Dendritic cell treated with granulocyte-macrophage colony-stimulating factor and Interleukin-4, amounts not matched to agents 40 ng/mL and 50 ng/mL, for 4 days (primary cell): ENCODE data around the gene C19orf73.

Source experiments
- H3K27ac Mint-ChIP-seq: one replicate; pipeline ENCODE4 v1.8.0; 2022; ENCODE audit warnings: mild to moderate bottlenecking, mixed read lengths
- H3K27me3 Mint-ChIP-seq: one replicate; pipeline ENCODE4 v1.8.0; 2022; ENCODE audit warnings: mild to moderate bottlenecking, mixed read lengths
- H3K36me3 Mint-ChIP-seq: one replicate; pipeline ENCODE4 v1.8.0; 2022; ENCODE audit warnings: low read depth, mixed read lengths
- H3K4me1 Mint-ChIP-seq: one replicate; pipeline ENCODE4 v1.8.0; 2022; ENCODE audit warnings: low read depth, mixed read lengths
- H3K4me3 Mint-ChIP-seq: one replicate; pipeline ENCODE4 v1.8.0; 2022; ENCODE audit warnings: mild to moderate bottlenecking, moderate library complexity, mixed read lengths
- H3K9me3 Mint-ChIP-seq: one replicate; pipeline ENCODE4 v1.8.0; 2022; ENCODE audit warnings: mixed read lengths
- intact Hi-C: fragments of 100-400 bp; cut with micrococcal nuclease; formaldehyde crosslinking; loops from one replicate; pipeline ENCODE4 v1.15.0; 2022

The C19orf73 gene, protein sequence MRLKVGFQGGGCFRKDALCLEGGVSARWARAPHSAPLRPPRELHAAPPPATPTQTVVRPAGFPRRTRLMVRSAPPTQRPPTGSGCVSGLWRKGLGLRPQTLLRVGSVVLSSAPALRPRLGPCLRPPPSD

DNA sequence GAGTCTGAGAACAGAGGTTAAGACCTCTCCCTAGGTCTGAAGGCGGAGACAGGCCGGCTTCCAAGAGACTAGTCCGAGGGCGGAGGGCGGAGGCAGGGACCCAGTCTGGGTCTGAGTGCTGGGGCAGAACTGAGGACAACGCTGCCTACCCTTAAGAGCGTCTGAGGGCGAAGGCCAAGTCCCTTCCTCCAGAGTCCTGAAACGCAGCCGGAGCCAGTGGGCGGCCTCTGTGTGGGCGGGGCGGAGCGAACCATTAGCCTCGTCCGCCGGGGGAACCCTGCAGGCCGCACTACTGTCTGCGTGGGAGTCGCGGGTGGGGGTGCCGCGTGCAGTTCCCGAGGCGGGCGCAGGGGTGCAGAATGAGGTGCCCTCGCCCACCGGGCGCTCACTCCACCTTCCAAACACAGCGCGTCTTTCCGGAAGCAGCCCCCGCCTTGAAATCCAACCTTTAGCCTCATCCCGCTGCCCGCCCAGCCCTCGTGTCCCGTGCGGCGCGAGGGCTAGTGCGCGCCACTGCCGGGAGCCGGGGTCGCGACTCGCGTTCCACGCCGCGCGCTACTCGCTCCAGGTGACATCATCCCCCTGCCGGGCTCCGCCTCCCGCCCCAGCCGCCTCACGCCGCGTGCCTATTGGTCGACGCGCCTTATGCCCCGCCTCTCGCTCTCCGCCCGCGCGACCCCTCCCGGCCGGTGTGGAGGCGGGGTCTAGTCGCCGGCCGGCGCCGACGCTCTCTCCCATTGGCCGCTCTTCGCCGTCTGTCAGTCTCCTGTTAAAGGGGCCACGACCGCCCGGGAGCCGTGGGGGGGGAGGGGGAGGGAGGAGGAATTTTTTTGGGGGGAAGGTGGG, at the start of gene C19orf73:
Gene C19orf73, minus strand, starts transcription at position 579 of the 846 bp plus-strand sequence. Its CDS starts 121 bp downstream, at position 458.
- intact Hi-C loops, result loop anchor here (1.0 to 2.0 kb wide), 2 partner anchors 10 to 30 kb away; no protein-coding TSS in a partner anchor
- H3K36me3 Mint-ChIP-seq, result peaks cover 15% of the 10 kb centered on the region

DNA sequence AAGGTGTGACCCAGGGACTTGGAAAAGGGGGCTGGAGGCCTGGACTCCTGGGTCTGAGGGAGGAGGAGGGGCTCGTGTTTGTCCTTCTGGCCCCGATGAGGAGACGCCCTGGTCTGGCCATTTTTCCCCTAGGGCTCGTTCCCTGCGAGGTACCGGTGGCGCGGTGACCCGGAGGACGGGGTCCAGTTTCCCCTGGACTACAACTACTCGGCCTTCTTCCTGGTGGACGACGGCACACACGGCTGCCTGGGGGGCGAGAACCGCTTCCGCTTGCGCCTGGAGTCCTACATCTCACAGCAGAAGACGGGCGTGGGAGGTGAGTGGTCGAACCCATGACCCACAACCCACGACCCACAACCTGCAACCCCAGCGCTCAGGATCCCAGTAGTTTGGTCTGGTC, 49.5 kb upstream of the C19orf73 start:
- no peak overlapping the region for H3K4me3 Mint-ChIP-seq

More for the DNA sequence above, at the start of gene C19orf73:
- peaks cover 40% of the 10 kb centered on the region for H3K27me3 Mint-ChIP-seq
- peaks cover 56% of the 10 kb centered on the region for H3K4me1 Mint-ChIP-seq
- H3K4me3 Mint-ChIP-seq, result peak within 1 kb of the TSS; percentile 81
- peaks cover 7% of the 10 kb centered on the region for H3K9me3 Mint-ChIP-seq
- H3K27ac Mint-ChIP-seq, result peak within 1 kb of the TSS; percentile 99

GRCh38 chr19:49167857-49168409, 49.0 kb upstream of the C19orf73 start:
- no peak overlapping the region for H3K4me3 Mint-ChIP-seq

More for the DNA sequence above, 49.5 kb upstream of the C19orf73 start:
- Mint-ChIP-seq H3K27me3 (peaks cover 14% of the 10 kb centered on the region), H3K36me3 (peaks cover 12% of the 10 kb centered on the region), H3K9me3 (no peaks in the 10 kb centered on the region), H3K27ac (no peak overlapping the region), H3K4me1 (no peaks in the 10 kb centered on the region)
- intact Hi-C loops, result no loop called here

GRCh38 chr19:49165865-49166301, 46.9 kb upstream of the C19orf73 start:
- H3K4me3 Mint-ChIP-seq, result no peak overlapping the region
- peaks cover 2% of the 10 kb centered on the region for H3K4me1 Mint-ChIP-seq
- H3K9me3 Mint-ChIP-seq, result no peaks in the 10 kb centered on the region
- intact Hi-C loops, result no loop called here
- H3K27me3 Mint-ChIP-seq, result peaks cover 17% of the 10 kb centered on the region
- H3K36me3 Mint-ChIP-seq, result peaks cover 22% of the 10 kb centered on the region
- H3K27ac Mint-ChIP-seq, result no peak overlapping the region

More at GRCh38 chr19:49167857-49168409, 49.0 kb upstream of the C19orf73 start:
- Mint-ChIP-seq H3K36me3 (peaks cover 12% of the 10 kb centered on the region), H3K27ac (no peak overlapping the region), H3K27me3 (peaks cover 14% of the 10 kb centered on the region), H3K4me1 (no peaks in the 10 kb centered on the region), H3K9me3 (no peaks in the 10 kb centered on the region)
- intact Hi-C loops, result no loop called here

DNA sequence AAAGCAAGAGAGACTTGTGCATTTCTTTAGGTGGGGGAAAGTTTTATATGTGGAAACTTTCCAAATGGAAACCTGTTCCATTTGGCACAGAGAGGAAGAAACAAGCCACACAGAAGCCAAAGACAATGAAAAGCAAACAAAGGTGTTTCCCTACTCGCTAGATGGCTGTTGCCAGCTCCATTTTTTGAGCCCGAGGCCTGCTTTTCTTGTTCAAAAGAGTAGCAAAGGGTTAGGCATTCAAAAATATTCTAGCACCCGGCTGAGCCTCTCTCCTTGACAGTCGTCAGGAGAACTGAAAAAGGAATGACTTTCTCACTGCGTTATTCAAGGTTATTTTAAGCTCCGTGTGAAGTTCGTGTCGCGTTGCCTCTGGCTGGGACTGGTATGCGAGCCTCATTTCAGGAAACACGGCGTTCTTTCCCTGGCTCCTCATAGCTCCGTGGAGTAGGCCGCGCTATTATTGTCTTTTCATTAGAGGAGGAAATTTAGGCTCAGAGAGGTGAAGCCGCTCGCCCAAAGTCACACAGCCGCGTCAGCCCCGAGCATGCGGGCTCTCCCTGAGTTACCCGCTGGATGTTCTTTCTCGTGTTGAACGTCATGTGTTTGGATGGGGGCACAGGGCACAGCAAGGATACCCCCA, 46.3 kb upstream of the C19orf73 start:
- Mint-ChIP-seq H3K27ac (no peak overlapping the region), H3K4me3 (no peak overlapping the region), H3K4me1 (peaks cover 8% of the 10 kb centered on the region), H3K9me3 (no peaks in the 10 kb centered on the region), H3K36me3 (peaks cover 23% of the 10 kb centered on the region), H3K27me3 (peaks cover 22% of the 10 kb centered on the region)
- intact Hi-C loops, result no loop called here

GRCh38 chr19:49161987-49162386, 43.0 kb upstream of the C19orf73 start:
- intact Hi-C loops, result no loop called here
- H3K27me3 Mint-ChIP-seq, result peaks cover 42% of the 10 kb centered on the region
- no peak overlapping the region for H3K27ac Mint-ChIP-seq
- H3K9me3 Mint-ChIP-seq, result no peaks in the 10 kb centered on the region
- H3K36me3 Mint-ChIP-seq, result peaks cover 35% of the 10 kb centered on the region
- no peak overlapping the region for H3K4me3 Mint-ChIP-seq
- H3K4me1 Mint-ChIP-seq, result peaks cover 27% of the 10 kb centered on the region

DNA sequence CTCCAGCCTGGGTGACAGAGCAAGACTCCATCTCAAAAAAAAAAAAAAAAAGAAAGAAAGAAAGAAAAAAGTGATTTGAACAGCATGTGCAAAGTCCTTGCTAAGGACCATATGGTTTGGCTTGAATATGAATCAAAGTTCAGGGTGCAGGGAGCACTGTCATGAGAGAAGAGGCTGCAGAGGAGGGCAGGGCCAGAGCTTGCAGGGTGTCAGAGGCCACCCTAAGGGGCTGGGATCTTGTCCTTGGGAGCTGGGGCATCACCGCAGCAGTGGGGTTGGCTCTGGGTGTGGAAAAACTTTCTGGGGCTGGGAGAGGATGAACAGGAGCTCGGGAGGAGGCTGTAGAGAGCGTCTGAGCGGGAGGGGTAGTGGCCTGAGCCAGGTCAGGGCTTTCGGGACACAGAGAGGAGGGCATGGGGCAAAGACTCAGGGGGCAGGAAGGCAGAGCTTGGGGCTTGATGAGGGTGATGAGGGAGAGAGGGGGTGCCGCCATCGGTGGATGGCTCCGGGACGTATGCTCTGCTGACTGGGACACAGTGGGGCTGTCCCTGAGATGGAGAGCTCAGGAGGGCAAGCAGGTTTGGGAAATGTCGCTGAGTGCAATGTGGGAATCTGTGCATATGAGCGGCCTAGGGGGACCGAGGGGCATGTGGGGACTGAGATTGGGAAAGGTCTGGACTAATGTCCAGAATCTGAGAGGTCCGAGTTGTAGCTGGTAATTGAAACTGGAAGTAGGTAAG, 41.7 kb upstream of the C19orf73 start:
- Mint-ChIP-seq H3K27ac (no peak overlapping the region), H3K9me3 (no peaks in the 10 kb centered on the region), H3K27me3 (peaks cover 46% of the 10 kb centered on the region), H3K4me1 (peaks cover 34% of the 10 kb centered on the region), H3K4me3 (no peak overlapping the region), H3K36me3 (peaks cover 35% of the 10 kb centered on the region)
- intact Hi-C loops, result no loop called here

DNA sequence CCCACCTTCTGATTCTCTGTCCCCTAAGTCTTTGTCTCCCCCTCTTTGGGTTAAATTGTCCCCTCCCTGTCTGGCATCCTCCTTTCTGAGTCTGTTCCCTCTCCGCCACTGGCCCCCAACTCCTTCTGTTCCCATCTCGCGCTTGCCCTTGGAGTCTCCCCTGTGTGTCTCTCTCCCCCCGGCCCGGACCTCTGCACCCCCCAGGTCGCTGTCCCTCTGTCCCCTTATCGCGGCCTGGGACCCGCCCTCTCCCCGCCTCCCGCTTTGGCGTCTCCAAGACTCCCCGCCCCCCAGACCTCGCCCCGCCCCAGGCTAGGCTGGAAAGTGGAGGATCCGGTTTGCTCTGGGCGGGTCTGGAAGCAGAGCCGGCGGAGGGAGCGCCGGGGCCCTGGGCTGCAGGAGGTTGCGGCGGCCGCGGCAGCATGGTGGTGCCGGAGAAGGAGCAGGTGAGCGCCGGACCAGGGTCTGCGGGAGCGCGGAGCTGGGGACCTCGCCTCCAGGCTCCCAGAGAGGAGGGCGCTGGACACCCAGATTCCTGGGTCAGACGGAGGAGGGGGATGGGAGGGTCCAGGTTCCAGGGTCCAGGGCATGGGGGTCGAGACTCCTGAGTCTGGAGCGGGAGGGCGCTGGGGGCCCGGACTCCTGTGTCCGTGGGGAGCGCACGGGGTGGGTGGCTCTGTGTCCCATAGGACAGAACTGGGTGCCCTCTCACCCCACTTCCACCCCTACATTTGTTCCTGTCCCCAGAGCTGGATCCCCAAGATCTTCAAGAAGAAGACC, 38.7 kb upstream of the C19orf73 start, which contains the start of gene TRPM4:
Gene TRPM4, plus strand, starts transcription at position 348 of the 780 bp plus-strand sequence. Its CDS starts 75 bp downstream, at position 423.
- Mint-ChIP-seq H3K4me3 (peak within 1 kb of the TSS; percentile 94), H3K36me3 (peaks cover 35% of the 10 kb centered on the region), H3K27ac (peak within 1 kb of the TSS; percentile 83), H3K4me1 (peaks cover 58% of the 10 kb centered on the region), H3K27me3 (peaks cover 71% of the 10 kb centered on the region), H3K9me3 (peaks cover 13% of the 10 kb centered on the region)
- intact Hi-C loops, result no loop called here

DNA sequence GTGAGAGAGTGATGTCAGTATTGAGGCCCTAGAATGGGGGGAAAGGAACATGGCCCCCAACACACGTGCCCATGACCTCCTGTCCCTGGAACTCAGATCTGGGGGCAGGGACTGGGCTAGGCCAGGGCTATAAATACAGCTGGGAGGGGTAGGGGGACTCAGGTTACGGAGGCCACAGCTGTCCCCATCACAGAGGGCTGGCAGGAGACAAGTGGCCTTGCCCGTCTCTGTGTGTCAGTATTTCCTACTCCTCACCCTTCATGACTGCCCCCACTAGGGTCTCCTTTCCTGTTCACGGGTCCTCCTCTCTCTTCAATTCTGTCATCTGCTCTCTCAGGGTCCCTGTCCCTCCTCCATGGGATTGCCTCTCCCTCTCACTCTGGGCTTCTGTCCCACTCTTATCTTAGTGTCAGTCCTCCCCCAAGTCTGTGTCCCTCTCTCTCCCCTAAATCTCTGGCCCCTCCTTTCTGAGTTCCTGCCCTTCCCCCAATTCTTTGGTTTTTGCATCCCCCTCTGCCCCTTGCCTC, 36.9 kb upstream of the C19orf73 start:
- H3K4me1 Mint-ChIP-seq, result peaks cover 68% of the 10 kb centered on the region
- H3K9me3 Mint-ChIP-seq, result peaks cover 13% of the 10 kb centered on the region
- peak overlapping the region; percentile 57 for H3K27ac Mint-ChIP-seq
- H3K27me3 Mint-ChIP-seq, result peaks cover 83% of the 10 kb centered on the region
- no peak overlapping the region for H3K4me3 Mint-ChIP-seq
- peaks cover 26% of the 10 kb centered on the region for H3K36me3 Mint-ChIP-seq
- intact Hi-C loops, result no loop called here

DNA sequence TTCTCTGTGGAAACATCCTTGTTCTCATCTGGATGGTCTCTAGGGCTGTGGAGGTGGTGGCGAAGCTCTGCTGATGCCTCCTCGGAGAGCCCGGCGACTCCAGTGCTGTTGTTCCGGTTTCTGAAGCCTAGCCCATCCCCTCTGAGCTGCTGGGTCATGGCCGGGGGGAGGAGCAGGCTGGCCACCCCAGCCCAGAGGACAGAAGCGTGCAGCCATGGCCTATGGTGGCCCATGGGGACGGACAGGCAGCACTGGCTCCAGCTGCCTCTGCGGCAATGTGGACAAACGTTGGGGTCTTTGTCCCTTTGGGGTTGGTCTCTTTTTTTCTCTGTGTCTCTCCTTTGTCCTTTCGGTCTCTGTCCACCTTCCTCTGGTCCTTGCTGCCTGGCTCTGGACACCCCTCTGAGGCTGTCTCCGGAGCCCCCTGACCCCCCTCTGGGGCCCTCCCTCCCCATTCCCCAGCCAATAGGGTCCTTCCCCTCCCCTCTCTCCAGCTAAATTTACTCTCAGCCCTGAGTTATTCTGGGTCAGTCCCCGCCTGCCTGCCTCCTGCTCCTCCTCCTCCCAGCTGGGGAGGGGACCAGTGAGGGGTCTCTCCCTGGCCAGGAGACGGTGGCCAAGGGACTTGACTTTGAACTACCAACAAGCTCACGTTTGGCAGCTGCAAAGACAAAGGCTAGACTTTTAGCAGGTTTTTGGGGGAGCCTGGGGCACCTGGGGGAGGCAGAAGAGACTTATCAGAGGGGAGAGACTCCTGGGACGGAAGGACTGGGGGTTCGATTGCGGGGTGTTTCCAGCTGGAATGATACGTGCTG, 36.3 kb upstream of the C19orf73 start, which contains the start of gene HRC:
Gene HRC, minus strand, starts transcription at position 392 of the 815 bp plus-strand sequence. Its CDS starts 159 bp downstream, at position 233.
- Mint-ChIP-seq H3K27ac (peak within 1 kb of the TSS; percentile 57), H3K4me3 (no peak within 1 kb of the TSS), H3K4me1 (peaks cover 65% of the 10 kb centered on the region), H3K9me3 (peaks cover 13% of the 10 kb centered on the region), H3K36me3 (peaks cover 19% of the 10 kb centered on the region), H3K27me3 (peaks cover 85% of the 10 kb centered on the region)
- intact Hi-C loops, result no loop called here

DNA sequence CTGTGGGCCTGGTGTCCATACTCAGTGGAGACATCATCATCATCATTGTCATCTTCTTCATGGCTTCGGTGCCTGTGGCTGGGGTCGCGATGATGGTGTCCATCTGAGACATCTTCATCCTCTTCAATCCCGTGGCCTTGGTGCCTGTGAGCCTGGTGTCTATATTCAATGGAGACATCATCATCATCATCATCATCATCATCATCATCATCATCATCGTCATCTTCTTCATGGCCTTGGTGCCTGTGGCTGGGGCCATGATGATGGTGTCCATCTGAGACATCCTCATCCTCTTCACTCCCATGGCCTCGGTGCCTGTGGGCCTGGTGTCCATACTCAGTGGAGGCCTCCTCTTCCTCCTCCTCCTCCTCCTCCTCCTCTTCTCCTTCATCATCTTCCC, 35.3 kb upstream of the C19orf73 start:
- Mint-ChIP-seq H3K4me3 (no peak overlapping the region), H3K9me3 (peaks cover 13% of the 10 kb centered on the region), H3K27me3 (peaks cover 87% of the 10 kb centered on the region), H3K27ac (no peak overlapping the region), H3K36me3 (peaks cover 12% of the 10 kb centered on the region), H3K4me1 (peaks cover 69% of the 10 kb centered on the region)
- intact Hi-C loops, result no loop called here
